NCI-H1417 (cell line): ENCODE data around the gene MCHR1.

ENCODE experiments used
- DNase-seq, 3 experiments: peaks; one replicate each; lab custom pipeline; 2025; lab: John Stamatoyannopoulos, UW

Gene MCHR1, protein sequence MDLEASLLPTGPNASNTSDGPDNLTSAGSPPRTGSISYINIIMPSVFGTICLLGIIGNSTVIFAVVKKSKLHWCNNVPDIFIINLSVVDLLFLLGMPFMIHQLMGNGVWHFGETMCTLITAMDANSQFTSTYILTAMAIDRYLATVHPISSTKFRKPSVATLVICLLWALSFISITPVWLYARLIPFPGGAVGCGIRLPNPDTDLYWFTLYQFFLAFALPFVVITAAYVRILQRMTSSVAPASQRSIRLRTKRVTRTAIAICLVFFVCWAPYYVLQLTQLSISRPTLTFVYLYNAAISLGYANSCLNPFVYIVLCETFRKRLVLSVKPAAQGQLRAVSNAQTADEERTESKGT

GRCh38 chr22:40679249-40679963 is at the start of gene MCHR1:
MCHR1 (plus strand) TSS chr22:40679484; CDS start chr22:40679653, 169 bp downstream.
- DNase-seq = no peak

- DNase-seq = no peak
Measured at GRCh38 chr22:40631925-40632324, 47.4 kb upstream of the MCHR1 start.

- DNase-seq = no peak
Measured at GRCh38 chr22:40633036-40633435, 46.2 kb upstream of the MCHR1 start.

- no peak for DNase-seq
Measured at GRCh38 chr22:40634119-40634903, 45.0 kb upstream of the MCHR1 start.

GRCh38 chr22:40635043-40635939 is 44.0 kb upstream of the MCHR1 start:
- DNase-seq = no peak

DNA sequence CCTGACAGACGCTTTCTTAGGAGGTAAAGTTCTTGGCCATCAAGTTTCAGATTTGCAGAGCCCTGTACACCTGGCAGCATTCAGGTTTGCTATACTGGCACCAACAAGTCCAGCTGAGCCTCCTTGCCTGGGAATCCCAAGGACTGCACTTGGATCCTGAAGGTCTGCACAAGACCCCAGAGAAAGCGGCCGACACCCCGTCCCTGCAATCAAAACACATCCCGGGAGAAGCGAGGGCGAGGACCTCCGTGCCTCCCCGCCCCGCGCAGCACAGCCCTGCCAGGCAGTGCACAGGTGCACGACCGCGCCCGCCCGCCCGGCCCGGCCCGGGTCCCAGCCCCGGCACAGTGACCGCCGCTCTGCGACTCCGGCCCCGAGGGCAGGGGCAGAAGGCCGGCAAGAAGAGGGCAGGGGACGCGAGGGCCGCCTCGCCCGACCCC is 43.3 kb upstream of the MCHR1 start:
- peak in 1 of 3 experiments; percentile 60 for DNase-seq

- DNase-seq = peak; percentile 97 to 99 (median 97)
Measured at GRCh38 chr22:40636380-40637182, 42.7 kb upstream of the MCHR1 start, which contains the start of gene MRTFA. MRTFA (minus strand) TSS chr22:40636719.

DNA sequence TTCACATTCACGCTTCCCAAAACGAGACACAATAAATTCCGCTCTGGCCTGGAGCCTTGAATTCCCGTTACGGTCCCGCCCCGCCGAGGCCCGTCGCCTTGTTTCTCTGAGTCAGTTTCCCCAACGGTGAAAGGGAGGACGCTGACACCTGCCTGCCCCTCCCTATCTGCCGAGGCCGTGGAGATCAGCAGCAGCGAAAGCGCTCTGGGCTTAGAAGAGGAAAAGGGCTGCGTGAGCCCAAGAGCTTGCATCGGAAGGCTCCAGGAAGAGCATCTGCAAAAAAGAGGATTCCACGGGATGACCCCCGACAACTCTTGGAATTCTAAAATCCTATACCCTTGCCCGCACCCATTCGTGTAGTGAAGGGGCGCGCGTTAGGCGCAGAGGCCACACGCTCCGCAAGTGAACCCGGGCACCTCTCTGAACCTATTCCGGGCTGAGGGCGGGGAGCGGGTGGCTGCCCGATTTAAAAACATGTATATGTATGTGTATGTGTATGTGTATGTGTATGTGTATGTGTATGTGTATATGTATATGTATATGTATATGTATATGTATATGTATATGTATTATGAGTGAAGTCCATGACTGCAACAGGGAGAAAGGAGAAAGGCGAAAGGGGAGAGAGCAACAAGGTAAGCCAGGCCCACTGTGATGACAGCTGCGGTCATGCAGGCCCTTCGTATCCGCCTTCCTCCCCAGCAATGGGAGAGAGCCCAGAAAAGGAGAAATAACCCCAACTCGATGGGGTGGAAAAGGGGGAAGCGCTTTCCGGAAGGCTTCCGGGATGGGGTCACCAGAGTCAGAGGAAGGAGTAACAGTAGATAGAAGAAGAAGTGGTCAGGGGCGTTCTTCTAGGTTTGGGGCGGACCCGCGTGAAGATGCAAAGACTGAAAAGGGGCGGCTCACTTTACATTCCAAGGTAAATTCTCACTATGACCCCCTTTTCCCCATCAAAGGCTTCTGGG is 41.8 kb upstream of the MCHR1 start:
- DNase-seq = peak in 2 of 3 experiments; percentile 34 to 77

DNA sequence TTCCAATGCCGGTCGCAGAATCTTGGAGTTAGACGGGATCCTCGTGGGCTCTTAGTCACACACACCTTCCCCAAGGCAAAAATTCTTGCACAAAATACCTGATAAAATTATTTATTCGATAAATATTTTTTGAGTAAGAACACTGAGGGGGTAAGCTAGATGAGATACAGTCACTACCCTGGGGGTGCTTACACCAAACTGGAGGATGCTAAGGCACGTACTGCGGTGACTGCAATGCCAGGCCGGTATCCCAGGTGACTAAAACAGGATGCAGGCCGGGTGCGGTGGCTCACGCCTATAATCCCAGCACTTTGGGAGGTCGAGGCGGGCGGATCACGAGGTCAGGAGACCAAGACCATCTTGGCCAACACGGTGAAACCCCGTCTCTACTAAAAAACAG is 41.0 kb upstream of the MCHR1 start:
- no peak for DNase-seq

DNA sequence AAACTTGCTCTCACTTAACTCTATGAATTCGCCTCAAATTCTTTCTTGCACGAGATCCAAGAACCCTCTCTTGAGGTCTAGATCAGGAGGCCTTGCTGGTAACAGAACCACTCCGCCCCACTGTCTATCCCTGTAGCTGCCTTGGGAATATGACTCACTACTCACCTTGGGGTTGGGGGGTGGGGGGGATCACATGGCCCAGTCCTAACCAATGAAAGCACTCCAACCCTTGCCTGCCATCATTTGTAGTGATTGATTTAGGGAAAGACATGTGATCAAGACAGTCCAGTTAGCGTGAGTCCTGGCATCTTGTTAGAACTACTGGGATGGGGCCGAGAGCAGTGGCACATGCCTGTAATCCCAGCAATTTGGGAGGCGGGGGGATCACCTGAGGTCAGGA is 38.0 kb upstream of the MCHR1 start:
- no peak for DNase-seq

DNA sequence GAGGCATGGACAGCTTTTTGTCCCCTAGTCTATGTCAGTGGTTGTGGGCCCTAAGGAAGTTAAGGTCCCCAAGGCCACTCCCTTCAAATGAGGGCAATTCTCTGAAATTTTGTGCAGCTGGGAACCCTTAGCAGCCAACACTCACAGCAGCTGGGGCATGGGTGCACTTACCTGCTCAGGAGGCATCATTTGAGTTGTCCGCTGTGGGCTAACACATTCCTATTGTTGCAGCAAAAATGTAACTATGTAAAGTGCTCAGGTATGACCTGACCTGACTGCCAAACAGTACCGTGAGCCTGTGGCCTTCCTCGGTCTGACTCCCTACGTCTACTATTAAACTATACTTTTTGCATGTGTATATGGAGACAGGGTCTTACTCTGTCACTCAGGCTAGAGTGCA is 37.0 kb upstream of the MCHR1 start:
- no peak for DNase-seq

DNA sequence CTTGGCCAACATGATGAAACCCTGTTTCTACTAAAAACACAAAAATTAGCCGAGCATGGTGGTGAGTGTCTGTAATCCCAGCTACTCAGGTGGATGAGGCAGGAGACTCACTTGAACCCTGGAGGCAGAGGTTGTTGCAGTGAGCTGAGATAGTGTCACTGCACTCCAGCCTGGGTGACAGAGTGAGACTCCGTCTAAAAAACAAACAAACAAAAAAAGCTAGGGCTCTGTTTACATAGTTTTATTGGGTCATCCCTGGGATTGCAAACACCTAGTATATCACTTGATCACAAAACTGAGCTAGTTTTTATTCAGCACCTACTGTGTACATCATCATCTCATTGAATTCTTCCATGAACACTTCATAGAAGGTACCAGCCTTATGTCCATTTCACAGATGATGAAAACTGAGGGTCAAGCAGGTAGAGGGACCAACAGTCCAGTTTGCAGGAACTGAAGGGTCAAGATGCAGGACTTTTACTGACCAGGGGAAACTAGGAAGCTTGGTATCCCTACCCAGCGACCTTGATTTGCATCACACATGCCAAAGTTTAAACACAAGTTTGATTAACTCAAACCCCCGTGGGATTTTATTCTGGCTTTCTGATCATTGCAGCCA is 33.6 kb upstream of the MCHR1 start:
- DNase-seq = no peak

DNA sequence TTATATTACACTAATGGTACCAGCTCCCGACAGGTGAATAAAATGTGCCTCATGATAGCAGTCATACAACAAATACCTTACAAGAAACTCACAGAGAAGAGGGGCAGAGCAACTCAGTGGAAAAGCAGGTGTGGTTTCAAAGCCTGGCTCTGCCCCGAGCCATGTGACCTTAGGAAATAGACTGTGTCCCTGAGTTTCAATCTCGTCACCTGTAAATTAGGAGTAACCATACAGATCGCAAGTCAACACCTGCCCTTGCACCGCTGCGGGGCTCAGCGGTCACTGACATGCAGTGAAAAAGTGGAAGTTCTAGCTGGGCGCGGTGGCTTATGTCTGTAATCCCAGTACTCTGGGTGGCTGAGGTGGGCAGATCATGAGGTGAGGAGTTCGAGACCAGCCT is 30.9 kb upstream of the MCHR1 start:
- DNase-seq = peak in 1 of 3 experiments; percentile 3

- DNase-seq = no peak
Measured at GRCh38 chr22:40651057-40651456, 28.2 kb upstream of the MCHR1 start.

- DNase-seq = peak; percentile 83 to 96 (median 94)
Measured at GRCh38 chr22:40651563-40652501, 27.5 kb upstream of the MCHR1 start.

- DNase-seq = no peak
Measured at GRCh38 chr22:40653361-40653760, 25.9 kb upstream of the MCHR1 start.

DNA sequence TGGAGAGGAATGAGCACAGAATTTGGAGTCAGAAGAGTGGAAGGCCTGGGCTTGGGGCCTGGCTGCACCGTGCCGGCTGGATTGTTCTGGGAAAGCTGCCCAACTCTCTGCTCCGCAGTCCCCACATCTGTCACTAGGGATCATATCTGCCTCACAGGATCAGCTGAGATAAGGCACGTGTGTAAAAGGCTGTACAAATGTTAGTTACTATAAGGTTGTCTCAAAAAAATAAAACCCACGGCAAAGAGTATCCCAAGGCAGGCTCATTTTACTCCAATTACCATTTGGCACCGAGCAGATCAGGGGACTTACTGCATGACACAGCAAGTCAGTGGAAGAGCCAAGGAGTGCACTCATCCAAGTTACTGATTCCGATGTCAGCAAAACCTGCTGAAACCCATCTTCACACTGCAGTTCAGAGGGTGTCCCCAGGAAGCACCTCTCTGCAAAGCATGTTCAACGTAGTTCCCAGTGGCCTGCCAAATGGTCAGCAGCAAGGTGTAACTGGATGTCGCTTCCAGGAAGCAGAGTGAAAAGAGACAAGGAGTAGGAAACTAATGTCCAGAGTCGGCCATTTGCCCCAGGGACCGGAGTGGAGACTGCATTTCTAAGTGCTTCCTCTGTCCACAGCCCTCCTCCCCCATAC is 24.6 kb upstream of the MCHR1 start:
- peak in 2 of 3 experiments; percentile 1 to 17 for DNase-seq
